ENCODE data around the gene MCFD2.

Gene MCFD2

GRCh38 chr2:46950314-46950713, 34.7 kb upstream of the MCFD2 start:
- no peak for TF ChIP-seq CTCF (IDR thresholded peaks at IDR 0.05; ENCODE audit: borderline replicate concordance, control extremely low read depth, extremely low read depth, insufficient read depth, missing control alignments)
- no peak for DNase-seq (ENCODE audit: low spot score)
- in situ Hi-C loops (cut with MboI; ENCODE audit: low sequenced_read_pairs, unreplicated experiment), result no loop called here

DNA sequence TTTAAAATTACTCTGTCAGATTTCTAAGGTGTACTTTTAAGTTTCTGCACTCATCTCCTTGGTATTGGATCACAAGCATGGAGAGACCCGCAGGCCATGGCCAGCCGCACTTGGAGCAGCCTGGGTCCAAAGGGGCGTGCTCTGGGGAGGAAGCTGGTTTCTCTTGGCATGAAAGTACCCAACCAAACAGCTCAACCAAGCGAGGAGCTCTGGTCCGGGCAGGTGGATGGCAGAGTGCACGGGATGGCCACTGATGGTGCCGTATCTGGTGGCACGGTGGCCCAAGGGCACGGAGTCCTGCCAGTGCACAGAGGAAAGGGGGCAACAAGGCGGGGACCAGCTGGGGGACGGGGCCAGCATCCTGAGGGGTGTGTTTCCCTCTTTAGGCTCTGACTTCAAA, 32.2 kb upstream of the MCFD2 start:
- in situ Hi-C loops (cut with MboI; ENCODE audit: low sequenced_read_pairs, unreplicated experiment), result no loop called here
- DNase-seq (ENCODE audit: low spot score), result no peak
- TF ChIP-seq CTCF (IDR thresholded peaks at IDR 0.05; ENCODE audit: borderline replicate concordance, control extremely low read depth, extremely low read depth, insufficient read depth, missing control alignments), result no peak

- no peak for TF ChIP-seq CTCF (IDR thresholded peaks at IDR 0.05; ENCODE audit: borderline replicate concordance, control extremely low read depth, extremely low read depth, insufficient read depth, missing control alignments)
- in situ Hi-C loops (cut with MboI; ENCODE audit: low sequenced_read_pairs, unreplicated experiment), result no loop called here
Observed at GRCh38 chr2:46945671-46946070, 30.1 kb upstream of the MCFD2 start.

GRCh38 chr2:46943881-46944798, 28.5 kb upstream of the MCFD2 start:
- in situ Hi-C loops (cut with MboI; ENCODE audit: low sequenced_read_pairs, unreplicated experiment), result no loop called here
- no peak for TF ChIP-seq CTCF (IDR thresholded peaks at IDR 0.05; ENCODE audit: borderline replicate concordance, control extremely low read depth, extremely low read depth, insufficient read depth, missing control alignments)
- DNase-seq (ENCODE audit: low spot score), result peak; percentile 76

More at GRCh38 chr2:46945671-46946070, 30.1 kb upstream of the MCFD2 start:
- DNase-seq (ENCODE audit: low spot score), result no peak

DNA sequence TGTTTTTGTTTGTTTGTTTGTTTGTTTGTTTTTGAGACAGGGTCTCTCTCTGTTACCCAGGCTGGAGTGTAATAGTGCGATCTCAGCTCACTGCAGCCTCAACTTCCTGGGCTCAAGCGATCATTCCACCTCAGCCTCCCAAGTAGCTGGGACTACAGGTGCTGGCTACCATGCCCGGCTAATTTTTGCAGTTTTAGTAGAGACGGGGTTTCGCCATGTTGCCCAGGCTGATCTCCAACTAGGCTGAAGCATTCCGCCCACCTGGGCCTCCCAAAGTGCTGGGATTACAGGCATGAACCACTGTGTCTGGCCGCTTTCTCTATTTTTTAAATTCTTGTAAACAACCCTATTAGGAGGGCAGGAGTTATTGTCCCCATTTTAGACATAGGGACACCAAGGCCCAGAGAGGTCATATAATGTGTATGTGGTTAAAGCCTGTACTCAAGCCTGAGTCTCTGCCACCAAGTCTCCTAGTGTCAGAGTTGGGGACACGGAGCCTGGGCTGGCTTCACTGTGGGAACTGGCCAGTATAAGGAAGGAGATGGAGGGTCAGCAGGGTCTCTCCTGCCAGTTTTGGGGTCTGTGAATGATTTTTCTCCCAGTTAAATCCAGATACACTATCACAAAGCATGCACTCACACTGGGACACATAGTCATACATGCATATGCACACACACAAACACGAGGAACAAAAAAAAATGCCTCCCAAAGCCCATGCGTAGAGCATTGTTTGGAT, 27.5 kb upstream of the MCFD2 start:
- TF ChIP-seq CTCF (IDR thresholded peaks at IDR 0.05; ENCODE audit: borderline replicate concordance, control extremely low read depth, extremely low read depth, insufficient read depth, missing control alignments), result no peak
- no peak for DNase-seq (ENCODE audit: low spot score)
- in situ Hi-C loops (cut with MboI; ENCODE audit: low sequenced_read_pairs, unreplicated experiment), result no loop called here

GRCh38 chr2:46942143-46942526, 26.5 kb upstream of the MCFD2 start:
- in situ Hi-C loops (cut with MboI; ENCODE audit: low sequenced_read_pairs, unreplicated experiment), result no loop called here
- DNase-seq (ENCODE audit: low spot score), result peak; percentile 73
- no peak for TF ChIP-seq CTCF (IDR thresholded peaks at IDR 0.05; ENCODE audit: borderline replicate concordance, control extremely low read depth, extremely low read depth, insufficient read depth, missing control alignments)

Measured in GM13976 (cell line).